ENCODE results near the gene PPFIBP1.

- no peak for TF ChIP-seq EZH2 (optimal IDR thresholded peaks at IDR 0.05; ENCODE audit: low read depth, low read length)
- TF ChIP-seq, protein P1, sequence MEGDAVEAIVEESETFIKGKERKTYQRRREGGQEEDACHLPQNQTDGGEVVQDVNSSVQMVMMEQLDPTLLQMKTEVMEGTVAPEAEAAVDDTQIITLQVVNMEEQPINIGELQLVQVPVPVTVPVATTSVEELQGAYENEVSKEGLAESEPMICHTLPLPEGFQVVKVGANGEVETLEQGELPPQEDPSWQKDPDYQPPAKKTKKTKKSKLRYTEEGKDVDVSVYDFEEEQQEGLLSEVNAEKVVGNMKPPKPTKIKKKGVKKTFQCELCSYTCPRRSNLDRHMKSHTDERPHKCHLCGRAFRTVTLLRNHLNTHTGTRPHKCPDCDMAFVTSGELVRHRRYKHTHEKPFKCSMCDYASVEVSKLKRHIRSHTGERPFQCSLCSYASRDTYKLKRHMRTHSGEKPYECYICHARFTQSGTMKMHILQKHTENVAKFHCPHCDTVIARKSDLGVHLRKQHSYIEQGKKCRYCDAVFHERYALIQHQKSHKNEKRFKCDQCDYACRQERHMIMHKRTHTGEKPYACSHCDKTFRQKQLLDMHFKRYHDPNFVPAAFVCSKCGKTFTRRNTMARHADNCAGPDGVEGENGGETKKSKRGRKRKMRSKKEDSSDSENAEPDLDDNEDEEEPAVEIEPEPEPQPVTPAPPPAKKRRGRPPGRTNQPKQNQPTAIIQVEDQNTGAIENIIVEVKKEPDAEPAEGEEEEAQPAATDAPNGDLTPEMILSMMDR (IDR thresholded peaks at IDR 0.05; ENCODE audit: low read length) = no peak
- TF ChIP-seq EZH2phosphoT487 (IDR thresholded peaks at IDR 0.05; ENCODE audit: low read length) = no peak
Observed at GRCh38 chr12:27566626-27567025, 42.6 kb downstream of the PPFIBP1 start.

Measured in MM.1S (cell line).